ENCODE measurements around the gene MEIS1.
"Not testable (repeated sequence)": the region's sequence is repeated elsewhere in the genome, so short reads cannot be mapped to it uniquely, and the experiment has no call there.

The MEIS1 gene

GRCh38 chr2:66434679-66435548 is at the start of gene MEIS1:
Gene MEIS1, plus strand, starts transcription at chr2:66435125. Its CDS starts 732 bp downstream, at chr2:66435857.
- no peak for DNase-seq (ENCODE audit: low read depth, low spot score)

- DNase-seq (ENCODE audit: low read depth, low spot score), result no peak
Measured at GRCh38 chr2:66387016-66387753, 47.7 kb upstream of the MEIS1 start.

- DNase-seq (ENCODE audit: low read depth, low spot score), result no peak
Measured at GRCh38 chr2:66389651-66390131, 45.2 kb upstream of the MEIS1 start.

DNA sequence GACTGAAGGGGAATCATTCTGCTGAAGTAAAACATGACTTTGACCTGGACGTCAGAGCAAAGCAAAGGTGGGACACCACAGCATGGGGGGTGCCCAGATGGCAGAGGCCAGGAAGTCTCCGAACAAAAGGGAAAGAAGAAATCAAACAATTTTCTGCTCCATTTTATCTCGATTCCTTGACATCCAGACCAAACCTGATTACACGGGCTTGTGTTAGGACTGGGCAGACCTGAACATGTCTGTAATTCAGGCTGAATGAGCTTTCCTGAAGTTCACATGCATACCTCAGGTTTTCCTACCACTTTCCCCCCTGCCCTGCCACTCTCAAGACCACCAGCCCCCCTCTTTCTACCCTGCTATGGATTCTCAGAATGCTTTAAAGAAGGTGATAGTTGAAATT is 44.8 kb upstream of the MEIS1 start:
- DNase-seq (ENCODE audit: low read depth, low spot score), result no peak

DNA sequence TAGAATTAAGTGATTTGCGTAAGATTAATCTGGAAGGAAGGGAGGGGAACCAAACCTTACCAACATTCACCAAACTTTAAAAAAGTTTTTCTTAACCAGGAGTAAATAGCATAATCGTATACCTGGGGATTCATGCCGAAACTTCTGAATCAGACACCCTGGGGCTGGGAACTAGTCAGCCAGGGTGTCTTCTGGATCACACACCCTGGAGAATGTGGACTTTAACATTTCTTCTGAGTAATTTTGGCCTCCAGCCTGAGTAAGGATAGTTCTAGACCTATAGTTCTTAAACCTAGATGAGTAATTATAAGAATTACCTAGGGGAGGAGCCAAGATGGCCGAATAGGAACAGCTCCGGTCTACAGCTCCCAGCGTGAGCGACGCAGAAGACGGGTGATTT is 44.1 kb upstream of the MEIS1 start:
- no peak for DNase-seq (ENCODE audit: low read depth, low spot score)

- not testable (repeated sequence) for DNase-seq (ENCODE audit: low read depth, low spot score)
Measured at GRCh38 chr2:66391240-66391639, 43.7 kb upstream of the MEIS1 start.

GRCh38 chr2:66405473-66405872 is 29.5 kb upstream of the MEIS1 start:
- DNase-seq (ENCODE audit: low read depth, low spot score), result no peak

GRCh38 chr2:66408905-66409304 is 26.0 kb upstream of the MEIS1 start:
- no peak for DNase-seq (ENCODE audit: low read depth, low spot score)

DNA sequence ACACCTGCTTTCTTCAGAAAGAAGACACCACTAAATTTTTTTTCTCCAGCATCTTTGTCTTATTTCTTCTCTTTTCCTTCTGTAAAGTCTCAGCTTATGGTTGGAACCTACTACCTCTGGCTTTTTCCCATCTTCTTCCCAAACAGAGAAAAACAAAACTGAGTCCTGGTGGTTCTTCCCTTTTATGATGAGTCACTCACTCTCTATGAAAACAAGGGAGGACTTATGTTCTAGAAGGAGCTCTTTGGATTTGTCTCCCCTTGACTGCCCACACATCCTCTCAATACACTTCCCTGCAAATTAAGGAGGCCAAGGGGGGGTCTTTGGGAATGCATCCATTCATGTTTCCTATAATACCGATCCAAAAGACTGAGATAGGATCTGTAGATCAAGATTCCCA is 22.1 kb upstream of the MEIS1 start:
- DNase-seq (ENCODE audit: low read depth, low spot score), result no peak

DNA sequence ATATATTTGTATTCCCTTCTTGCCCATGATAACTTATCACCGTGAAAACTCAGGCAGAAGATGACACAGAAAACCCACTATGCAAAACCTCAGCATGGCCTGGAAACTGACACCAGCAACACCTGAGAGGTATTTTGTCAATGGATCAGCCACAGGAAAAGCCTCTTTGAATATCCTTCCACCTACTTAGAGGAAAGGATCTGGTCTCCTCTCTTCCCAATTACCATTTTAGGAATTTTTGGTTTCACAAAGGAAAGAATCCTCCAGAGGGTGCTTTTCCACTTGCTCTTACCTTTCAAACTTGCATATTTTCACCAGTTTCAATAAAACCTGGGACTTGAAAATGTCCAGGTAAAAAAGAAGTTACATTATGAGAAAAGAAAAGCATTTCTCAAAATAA is 20.0 kb upstream of the MEIS1 start:
- DNase-seq (ENCODE audit: low read depth, low spot score), result no peak

DNA sequence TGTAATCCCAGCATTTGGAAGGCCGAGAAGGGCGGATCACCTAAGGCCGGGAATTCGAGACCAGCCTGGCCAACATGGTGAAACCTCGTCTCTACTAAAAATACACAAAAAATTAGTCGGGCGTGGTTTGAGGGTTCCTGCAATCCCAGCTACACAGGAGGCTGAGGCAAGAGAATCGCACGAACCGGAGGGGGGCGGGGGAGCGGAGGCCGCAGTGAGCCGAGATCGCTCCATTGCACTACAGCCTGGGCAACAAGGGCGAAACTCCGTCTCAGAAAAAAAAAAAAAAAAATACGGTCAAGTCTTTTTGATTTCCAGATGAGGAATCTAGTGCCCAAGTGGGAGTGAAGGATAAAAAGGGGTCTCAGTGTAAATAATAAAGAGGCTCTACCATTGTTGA is 16.5 kb upstream of the MEIS1 start:
- DNase-seq (ENCODE audit: low read depth, low spot score), result no peak

DNA sequence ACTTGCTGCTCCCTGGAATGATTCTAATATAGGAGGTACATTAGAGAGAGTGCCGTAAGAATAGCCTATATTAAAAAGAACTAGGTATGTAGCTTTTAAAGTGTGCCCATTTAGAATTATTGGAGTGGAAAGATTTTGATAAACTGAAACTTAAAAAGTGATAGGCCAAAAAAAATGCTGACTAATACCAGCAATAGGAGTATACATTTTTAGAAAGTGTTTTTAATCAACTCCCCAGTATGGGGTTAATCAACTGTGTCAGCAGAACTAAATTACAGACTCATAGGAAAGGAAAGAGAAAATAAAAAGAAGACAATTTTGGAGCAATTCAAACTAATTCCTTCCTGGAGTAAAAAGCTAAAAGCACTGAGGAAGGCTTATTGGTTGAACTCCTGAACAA is 13.3 kb upstream of the MEIS1 start:
- DNase-seq (ENCODE audit: low read depth, low spot score), result no peak

- DNase-seq (ENCODE audit: low read depth, low spot score), result no peak
Measured at GRCh38 chr2:66423391-66424124, 11.4 kb upstream of the MEIS1 start.

DNA sequence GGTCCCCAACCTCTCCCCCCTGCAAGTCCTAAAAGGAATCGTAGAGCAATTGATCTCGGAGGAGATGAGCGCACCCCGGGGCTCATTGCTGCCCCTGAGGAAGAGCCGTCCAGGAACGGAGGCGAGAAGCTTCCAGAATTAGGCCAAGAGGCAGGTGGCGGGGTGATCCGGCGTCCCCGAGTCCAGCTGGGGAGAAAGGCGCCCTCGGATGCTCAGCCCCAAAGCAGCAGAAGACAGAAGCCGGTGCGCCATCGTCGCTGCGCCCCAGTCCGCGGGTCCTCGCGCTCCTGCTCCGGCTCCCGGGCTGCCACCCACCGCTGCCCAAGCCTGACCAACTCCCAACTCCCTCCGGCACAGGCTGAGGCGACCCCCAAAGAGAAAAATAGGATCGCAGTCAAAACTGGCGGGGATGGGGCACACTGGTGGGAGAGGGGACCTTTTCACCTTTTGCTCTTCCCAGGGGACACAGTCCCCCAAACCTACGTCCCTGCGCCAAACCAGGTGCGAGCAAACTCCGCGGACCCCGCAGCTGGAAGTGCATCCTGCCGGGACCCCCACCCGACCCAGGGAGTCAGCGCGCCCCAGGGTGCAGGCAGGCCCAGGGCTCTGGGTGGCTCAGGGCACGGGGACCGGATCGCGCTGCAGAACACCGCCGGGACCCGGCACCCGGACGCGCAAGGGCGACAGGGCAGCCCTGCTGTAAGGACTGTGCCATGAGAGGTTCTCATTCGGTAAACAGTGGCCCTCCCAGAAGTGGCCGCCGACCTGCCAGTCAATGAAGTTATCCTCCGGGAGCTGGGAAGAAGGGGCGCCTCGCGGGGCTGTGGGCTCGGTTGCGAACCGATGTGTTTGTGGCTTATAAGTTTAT is 8.4 kb upstream of the MEIS1 start:
- no peak for DNase-seq (ENCODE audit: low read depth, low spot score)

- DNase-seq (ENCODE audit: low read depth, low spot score), result no peak
Measured at GRCh38 chr2:66427300-66427699, 7.6 kb upstream of the MEIS1 start.

GRCh38 chr2:66428986-66429612 is 5.8 kb upstream of the MEIS1 start:
- no peak for DNase-seq (ENCODE audit: low read depth, low spot score)

- no peak for DNase-seq (ENCODE audit: low read depth, low spot score)
Measured at GRCh38 chr2:66429693-66430504, 5.0 kb upstream of the MEIS1 start.

GRCh38 chr2:66430505-66431273 is 4.2 kb upstream of the MEIS1 start:
- no peak for DNase-seq (ENCODE audit: low read depth, low spot score)

GRCh38 chr2:66431274-66431642 is 3.7 kb upstream of the MEIS1 start:
- no peak for DNase-seq (ENCODE audit: low read depth, low spot score)

Measured in activated CD4-positive, CD25-positive, alpha-beta regulatory T cell treated with anti-CD3 and anti-CD28 coated beads, Interleukin-2, amount 50 U/mL, for 16 hours (primary cell).